GM19452 (cell line): ENCODE measurements around the gene PLCB1.
A peak's percentile ranks its signal among the peaks of the same experiment; 100 is the strongest.
"Not testable (repeated sequence)": the region's sequence is repeated elsewhere in the genome, so short reads cannot be mapped to it uniquely, and the experiment has no call there.

Experiments
- ATAC-seq: cut with Tn5 transposase; IDR thresholded peaks from one replicate; pipeline ENCODE4 v1.9.1; 2021; ENCODE audit not compliant: unreplicated experiment

PLCB1 gene

GRCh38 chr20:8853211-8853610 is 721.1 kb downstream of the PLCB1 start:
- not testable (repeated sequence) for ATAC-seq

GRCh38 chr20:8853805-8854338 is 721.8 kb downstream of the PLCB1 start:
- ATAC-seq = peak; percentile 88

- no peak for ATAC-seq
Observed at GRCh38 chr20:8854571-8854970, 722.5 kb downstream of the PLCB1 start.

- ATAC-seq = no peak
Observed at GRCh38 chr20:8855315-8855714, 723.2 kb downstream of the PLCB1 start.

- no peak for ATAC-seq
Observed at GRCh38 chr20:8856668-8857067, 724.6 kb downstream of the PLCB1 start.

- no peak for ATAC-seq
Observed at GRCh38 chr20:8858181-8858787, 726.2 kb downstream of the PLCB1 start.

GRCh38 chr20:8860011-8860495 is 728.0 kb downstream of the PLCB1 start:
- peak; percentile 86 for ATAC-seq

- no peak for ATAC-seq
Observed at GRCh38 chr20:8862092-8862491, 730.0 kb downstream of the PLCB1 start.

GRCh38 chr20:8865636-8866035 is 733.6 kb downstream of the PLCB1 start:
- ATAC-seq = no peak

GRCh38 chr20:8867038-8867740 is 735.1 kb downstream of the PLCB1 start:
- ATAC-seq = no peak

- no peak for ATAC-seq
Observed at GRCh38 chr20:8870652-8871051, 738.6 kb downstream of the PLCB1 start.

GRCh38 chr20:8874437-8874836 is 742.4 kb downstream of the PLCB1 start:
- ATAC-seq = no peak

- ATAC-seq = no peak
Observed at GRCh38 chr20:8875586-8875985, 743.5 kb downstream of the PLCB1 start.

- ATAC-seq = no peak
Observed at GRCh38 chr20:8876366-8876765, 744.3 kb downstream of the PLCB1 start.

GRCh38 chr20:8877294-8877693 is 745.2 kb downstream of the PLCB1 start:
- ATAC-seq = no peak

GRCh38 chr20:8879669-8880068 is 747.6 kb downstream of the PLCB1 start:
- ATAC-seq = no peak

GRCh38 chr20:8880085-8880853 is 748.2 kb downstream of the PLCB1 start:
- ATAC-seq = no peak

- no peak for ATAC-seq
Observed at GRCh38 chr20:8891039-8891438, 759.0 kb downstream of the PLCB1 start.

- no peak for ATAC-seq
Observed at GRCh38 chr20:8895472-8895871, 763.4 kb downstream of the PLCB1 start.

GRCh38 chr20:8898823-8899222 is 766.8 kb downstream of the PLCB1 start:
- no peak for ATAC-seq

GRCh38 chr20:8901237-8902025 is 769.4 kb downstream of the PLCB1 start:
- no peak for ATAC-seq
